PFSK-1 (cell line): ENCODE results near the gene G6PD.
A peak's percentile ranks its signal among the peaks of the same experiment; 100 is the strongest.

Experiments
- FOXP2 ChIP-seq: optimal IDR thresholded peaks from 2 replicates; pipeline ENCODE3; 2011; ENCODE audit warnings: borderline replicate concordance, control low read depth, inconsistent platforms; ENCODE audit not compliant: insufficient read depth; ENCODE audit errors: extremely low read length, extremely low read depth
- POLR2AphosphoS5 ChIP-seq: IDR thresholded peaks from 2 replicates; pipeline ENCODE4 v1.6.1; 2012; ENCODE audit warnings: low read depth, mild to moderate bottlenecking, control low read depth, low read length, moderate library complexity
- REST ChIP-seq, 2 experiments: IDR thresholded peaks; 2 replicates each; pipeline versions ENCODE4 v1.6.1 to v1.8.0; 2011 to 2012; ENCODE audit warnings: low read depth in 2 of 2, low read length in 2 of 2, control low read depth in 1 of 2, inconsistent platforms in 1 of 2, mild to moderate bottlenecking in 1 of 2, moderate library complexity in 1 of 2; ENCODE audit not compliant: insufficient read depth in 1 of 2
- SIN3A ChIP-seq: IDR thresholded peaks from 2 replicates; pipeline ENCODE4 v1.6.1; 2012; ENCODE audit warnings: mild to moderate bottlenecking, low read length, moderate library complexity, borderline replicate concordance; ENCODE audit not compliant: insufficient read depth
- TAF1 ChIP-seq: IDR thresholded peaks from 2 replicates; pipeline ENCODE4 v1.6.1; 2012; ENCODE audit warnings: low read length, control low read depth, borderline replicate concordance; ENCODE audit not compliant: insufficient read depth

- 0 out of 4 replicates have a peak, but pooled peaks of 1 of the 2 experiments have one; percentile 19 for TF ChIP-seq REST (IDR thresholded peaks at IDR 0.05; ENCODE audit: insufficient read depth in 1 of 2, low read depth in 2 of 2, low read length in 2 of 2)
- no peak for TF ChIP-seq POLR2AphosphoS5
- no peak for TF ChIP-seq SIN3A
- TF ChIP-seq TAF1, result no peak
- TF ChIP-seq FOXP2, result no peak
Observed at GRCh38 chrX:154542723-154543424, 3.8 kb downstream of the G6PD start.
